ENCODE data around the gene FAM3A.

The FAM3A gene

GRCh38 chrX:154534526-154535322 lies 18.7 kb upstream of the FAM3A start:
- DNase-seq: peak; percentile 40

GRCh38 chrX:154532690-154533089 lies 16.7 kb upstream of the FAM3A start:
- DNase-seq: no peak

- no peak for DNase-seq
Observed at GRCh38 chrX:154531626-154532025, 15.6 kb upstream of the FAM3A start.

GRCh38 chrX:154530286-154530685 lies 14.3 kb upstream of the FAM3A start:
- no peak for DNase-seq

- no peak for DNase-seq
Observed at GRCh38 chrX:154529206-154529612, 13.2 kb upstream of the FAM3A start.

GRCh38 chrX:154526901-154527675 lies 11.1 kb upstream of the FAM3A start:
- peak; percentile 29 for DNase-seq

GRCh38 chrX:154525606-154526490 lies 9.8 kb upstream of the FAM3A start:
- DNase-seq: no peak

GRCh38 chrX:154519389-154519788 lies 3.4 kb upstream of the FAM3A start:
- DNase-seq: no peak

- no peak for DNase-seq
Observed at GRCh38 chrX:154517101-154517781, 1.2 kb upstream of the FAM3A start.

- no peak for DNase-seq
Observed at GRCh38 chrX:154516656-154517100, 646 bp upstream of the FAM3A start.

- DNase-seq: no peak
Observed at GRCh38 chrX:154515090-154515965, 704 bp downstream of the FAM3A start.

GRCh38 chrX:154513716-154514115 lies 2.3 kb downstream of the FAM3A start:
- DNase-seq: no peak

- no peak for DNase-seq
Observed at GRCh38 chrX:154512879-154513553, 3.0 kb downstream of the FAM3A start.

- DNase-seq: no peak
Observed at GRCh38 chrX:154511761-154512160, 4.3 kb downstream of the FAM3A start.

- no peak for DNase-seq
Observed at GRCh38 chrX:154509455-154509854, 6.6 kb downstream of the FAM3A start.

GRCh38 chrX:154508384-154508745 lies 7.7 kb downstream of the FAM3A start:
- DNase-seq: no peak

GRCh38 chrX:154507673-154508383 lies 8.2 kb downstream of the FAM3A start:
- DNase-seq: no peak

GRCh38 chrX:154506483-154507332 lies 9.3 kb downstream of the FAM3A start:
- DNase-seq: no peak

GRCh38 chrX:154505734-154506133 lies 10.3 kb downstream of the FAM3A start:
- no peak for DNase-seq
